Endodermal cell (in vitro differentiated cells): ENCODE results near the gene TSPAN18. TPM values are rescaled to one million over a fixed set of nuclear protein-coding genes. Genes with fewer than 3 reads are reported as not detected.

Source experiments
- DNase-seq: peaks from one replicate; pipeline ENCODE4 v3.0.0-alpha.2; 2017
- H3K27ac ChIP-seq: 2 replicates; pipeline ENCODE4 v1.5.1; 2013; ENCODE audit warnings: mild to moderate bottlenecking, low read depth, low read length, moderate library complexity
- H3K27me3 ChIP-seq: 2 replicates; pipeline ENCODE4 v1.6.1; 2013; ENCODE audit warnings: mild to moderate bottlenecking, low read length, moderate library complexity; ENCODE audit not compliant: insufficient read depth, control insufficient read depth, poor library complexity, severe bottlenecking
- H3K36me3 ChIP-seq: 2 replicates; pipeline ENCODE4 v1.7.0; 2013; ENCODE audit warnings: mild to moderate bottlenecking, low read length, moderate library complexity; ENCODE audit not compliant: control insufficient read depth, insufficient read depth
- H3K4me1 ChIP-seq: one replicate; pipeline ENCODE4 v1.7.0; 2013; ENCODE audit warnings: low read length; ENCODE audit not compliant: control insufficient read depth, insufficient read depth
- H3K4me3 ChIP-seq: 2 replicates; pipeline ENCODE4 v1.5.1; 2013; ENCODE audit warnings: mild to moderate bottlenecking, low read length, moderate library complexity
- H3K9ac ChIP-seq: 2 replicates; pipeline ENCODE4 v1.6.1; 2013; ENCODE audit warnings: mild to moderate bottlenecking, low read length, moderate library complexity; ENCODE audit not compliant: poor library complexity, severe bottlenecking; ENCODE audit errors: extremely low read depth
- H3K9me3 ChIP-seq: 2 replicates; pipeline ENCODE4 v1.6.1; 2013; ENCODE audit warnings: mild to moderate bottlenecking, low read length, moderate library complexity; ENCODE audit not compliant: control insufficient read depth
- H3K27ac Mint-ChIP-seq: 2 replicates; pipeline ENCODE4 v1.8.0; 2020; ENCODE audit warnings: mixed read lengths
- H3K27me3 Mint-ChIP-seq: 2 replicates; pipeline ENCODE4 v1.8.0; 2021; ENCODE audit warnings: mild to moderate bottlenecking, mixed read lengths; ENCODE audit not compliant: insufficient read depth
- H3K36me3 Mint-ChIP-seq: 2 replicates; pipeline ENCODE4 v1.8.0; 2020; ENCODE audit warnings: low read depth, mixed read lengths
- H3K4me1 Mint-ChIP-seq: 2 replicates; pipeline ENCODE4 v1.8.0; 2020; ENCODE audit warnings: mixed read lengths
- H3K4me3 Mint-ChIP-seq: 2 replicates; pipeline ENCODE4 v1.8.0; 2020; ENCODE audit warnings: mild to moderate bottlenecking, moderate library complexity, mixed read lengths
- H3K9me3 Mint-ChIP-seq: 2 replicates; pipeline ENCODE4 v1.8.0; 2020; ENCODE audit warnings: mild to moderate bottlenecking, mixed read lengths
- CTCF ChIP-seq: fragments of 200-600 bp; sonication (generic); conservative IDR thresholded peaks from 2 replicates; pipeline ENCODE4 v1.5.0; 2021; ENCODE audit warnings: antibody characterized with exemption, mild to moderate bottlenecking
- WGBS, 2 experiments: methylation state at CpG; one replicate each; pipeline versions ENCODE4 v1.1.5 to v1.1.7; 2013; ENCODE audit warnings: missing lambda C conversion rate in 2 of 2, mixed read lengths in 1 of 2; ENCODE audit not compliant: insufficient coverage in 1 of 2, insufficient read length in 1 of 2; 5-methylcytosine and 5-hydroxymethylcytosine counted together
- total RNA-seq, 2 donors: library from RNA; stranded (reverse); fragmentation: NEBNext Ultra II Directional in 1 of 2; extraction: Animal tissue kit (Norgen Biotek cat#: 25700) in 1 of 2; gene quantifications; 2 replicates in 1 of 2; 3 replicates in 1 of 2; pipeline ENCODE4 v1.2.1, GENCODE V29; 2021

Gene TSPAN18
- total RNA-seq, 2 donors from 2014 or later: 28.0 to 28.7 TPM

- no peaks in the 10 kb centered on the region for H3K36me3 Mint-ChIP-seq
- Histone ChIP-seq H3K4me1 (peaks cover 3% of the 10 kb centered on the region), H3K27ac (no peak overlapping the region), H3K9me3 (no peaks in the 10 kb centered on the region), H3K36me3 (no peaks in the 10 kb centered on the region), H3K9ac (no peak overlapping the region), H3K27me3 (no peaks in the 10 kb centered on the region), H3K4me3 (no peak overlapping the region)
- no peak overlapping the region for H3K4me3 Mint-ChIP-seq
- no peak overlapping the region for H3K27ac Mint-ChIP-seq
- 89 to 100% methylated on average over 2 to 3 of the region's 3 CpGs for WGBS, 2 experiments
- H3K9me3 Mint-ChIP-seq: no peaks in the 10 kb centered on the region
- no peak for TF ChIP-seq CTCF
- peaks cover 10% of the 10 kb centered on the region for H3K4me1 Mint-ChIP-seq
- no peak for DNase-seq
- peaks cover 3% of the 10 kb centered on the region for H3K27me3 Mint-ChIP-seq
Observed at GRCh38 chr11:44816761-44817160, 90.0 kb downstream of the TSPAN18 start.

GRCh38 chr11:44817207-44817949 lies 90.6 kb downstream of the TSPAN18 start:
- H3K4me3 Mint-ChIP-seq: no peak overlapping the region
- no peak for TF ChIP-seq CTCF
- H3K36me3 Mint-ChIP-seq: no peaks in the 10 kb centered on the region
- H3K27ac Mint-ChIP-seq: no peak overlapping the region
- WGBS, 2 experiments: 67 to 94% methylated on average over 1 to 4 of the region's 4 CpGs
- H3K27me3 Mint-ChIP-seq: peaks cover 3% of the 10 kb centered on the region
- no peak for DNase-seq
- H3K4me1 ChIP-seq: peaks cover 3% of the 10 kb centered on the region
- peaks cover 12% of the 10 kb centered on the region for H3K4me1 Mint-ChIP-seq
- H3K27me3 ChIP-seq: no peaks in the 10 kb centered on the region
- peaks cover 3% of the 10 kb centered on the region for H3K9me3 ChIP-seq
- H3K9ac ChIP-seq: no peak overlapping the region
- H3K27ac ChIP-seq: no peak overlapping the region
- H3K9me3 Mint-ChIP-seq: no peaks in the 10 kb centered on the region
- H3K4me3 ChIP-seq: no peak overlapping the region
- no peaks in the 10 kb centered on the region for H3K36me3 ChIP-seq

GRCh38 chr11:44818110-44818509 lies 91.3 kb downstream of the TSPAN18 start:
- no peak for TF ChIP-seq CTCF
- WGBS, 2 experiments: 92 to 100% methylated on average over 2 to 4 of the region's 4 CpGs
- H3K27ac Mint-ChIP-seq: no peak overlapping the region

More at GRCh38 chr11:44818110-44818509, 91.3 kb downstream of the TSPAN18 start:
- peaks cover 1% of the 10 kb centered on the region for H3K36me3 Mint-ChIP-seq
- H3K9ac ChIP-seq: no peak overlapping the region
- H3K27me3 ChIP-seq: no peaks in the 10 kb centered on the region
- peaks cover 10% of the 10 kb centered on the region for H3K9me3 ChIP-seq
- H3K4me3 Mint-ChIP-seq: no peak overlapping the region
- H3K4me1 Mint-ChIP-seq: peaks cover 12% of the 10 kb centered on the region
- peaks cover under 1% of the 10 kb centered on the region for H3K27me3 Mint-ChIP-seq
- no peak overlapping the region for H3K4me3 ChIP-seq
- H3K4me1 ChIP-seq: peaks cover 2% of the 10 kb centered on the region
- peaks cover 4% of the 10 kb centered on the region for H3K9me3 Mint-ChIP-seq
- no peaks in the 10 kb centered on the region for H3K36me3 ChIP-seq
- no peak overlapping the region for H3K27ac ChIP-seq
- DNase-seq: no peak
